Endothelial cell of umbilical vein (primary cell): ENCODE data around the gene CCDC183.

Experiments used
- EZH2 ChIP-seq: IDR thresholded peaks from 2 replicates; pipeline ENCODE4 v1.6.1; 2012; ENCODE audit warnings: borderline replicate concordance, low read depth, mild to moderate bottlenecking, moderate library complexity, low read length, inconsistent platforms; ENCODE audit not compliant: severe bottlenecking
- JUN ChIP-seq: IDR thresholded peaks from 2 replicates; pipeline ENCODE4 v1.6.1; 2011; ENCODE audit warnings: borderline replicate concordance, low read depth; ENCODE audit not compliant: insufficient read length, insufficient read depth
- MYC ChIP-seq: IDR thresholded peaks from one replicate; pipeline ENCODE4 v1.6.1; 2011; ENCODE audit warnings: mild to moderate bottlenecking, low read depth, low read length
- POLR2A ChIP-seq: IDR thresholded peaks from 2 replicates; pipeline ENCODE4 v1.6.1; 2012; ENCODE audit warnings: low read depth, mild to moderate bottlenecking, control low read depth, low read length
- POLR2AphosphoS5 ChIP-seq: IDR thresholded peaks from 2 replicates; pipeline ENCODE4 v1.6.1; 2012; ENCODE audit warnings: low read depth, mild to moderate bottlenecking, control low read depth, low read length, moderate library complexity; ENCODE audit not compliant: insufficient read depth
- TF ChIP-seq, protein P1 (sequence below): IDR thresholded peaks from 2 replicates; pipeline ENCODE4 v1.6.1; 2011; ENCODE audit not compliant: insufficient read depth, insufficient read length
- TF ChIP-seq, protein P2 (sequence below), 2 donors: IDR thresholded peaks; 1 replicate in 1 of 2; 2 replicates in 1 of 2; pipeline ENCODE4 v1.5.1; 2011; ENCODE audit warnings: low read length in 2 of 2, mild to moderate bottlenecking in 2 of 2, moderate library complexity in 2 of 2, control low read depth in 1 of 2, inconsistent platforms in 1 of 2, low read depth in 1 of 2; ENCODE audit not compliant: insufficient read depth in 1 of 2; ENCODE audit errors: extremely low read depth in 1 of 2

DNA sequence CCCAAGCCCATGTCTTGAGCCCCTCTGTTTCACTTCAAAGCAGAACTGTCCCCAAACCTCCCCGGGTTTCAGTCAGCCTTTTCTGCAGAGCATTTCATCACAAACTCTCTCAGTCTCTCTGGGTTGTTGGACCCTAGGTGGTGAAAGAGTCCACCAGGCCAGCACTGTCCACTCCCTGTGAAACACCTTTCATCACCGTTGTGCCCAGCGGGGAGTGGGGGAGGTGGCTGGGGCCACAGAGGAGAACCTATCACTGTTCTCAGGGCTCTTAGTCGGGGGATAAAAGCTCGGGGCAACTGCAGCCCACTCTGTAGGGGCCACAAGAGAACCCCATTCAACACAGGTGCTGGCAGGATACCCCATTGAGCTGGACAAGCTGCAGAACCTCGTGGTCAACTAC is 6.2 kb downstream of the CCDC183 start:
- TF ChIP-seq, protein P1, sequence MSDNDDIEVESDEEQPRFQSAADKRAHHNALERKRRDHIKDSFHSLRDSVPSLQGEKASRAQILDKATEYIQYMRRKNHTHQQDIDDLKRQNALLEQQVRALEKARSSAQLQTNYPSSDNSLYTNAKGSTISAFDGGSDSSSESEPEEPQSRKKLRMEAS: no peak
- TF ChIP-seq, protein P2, sequence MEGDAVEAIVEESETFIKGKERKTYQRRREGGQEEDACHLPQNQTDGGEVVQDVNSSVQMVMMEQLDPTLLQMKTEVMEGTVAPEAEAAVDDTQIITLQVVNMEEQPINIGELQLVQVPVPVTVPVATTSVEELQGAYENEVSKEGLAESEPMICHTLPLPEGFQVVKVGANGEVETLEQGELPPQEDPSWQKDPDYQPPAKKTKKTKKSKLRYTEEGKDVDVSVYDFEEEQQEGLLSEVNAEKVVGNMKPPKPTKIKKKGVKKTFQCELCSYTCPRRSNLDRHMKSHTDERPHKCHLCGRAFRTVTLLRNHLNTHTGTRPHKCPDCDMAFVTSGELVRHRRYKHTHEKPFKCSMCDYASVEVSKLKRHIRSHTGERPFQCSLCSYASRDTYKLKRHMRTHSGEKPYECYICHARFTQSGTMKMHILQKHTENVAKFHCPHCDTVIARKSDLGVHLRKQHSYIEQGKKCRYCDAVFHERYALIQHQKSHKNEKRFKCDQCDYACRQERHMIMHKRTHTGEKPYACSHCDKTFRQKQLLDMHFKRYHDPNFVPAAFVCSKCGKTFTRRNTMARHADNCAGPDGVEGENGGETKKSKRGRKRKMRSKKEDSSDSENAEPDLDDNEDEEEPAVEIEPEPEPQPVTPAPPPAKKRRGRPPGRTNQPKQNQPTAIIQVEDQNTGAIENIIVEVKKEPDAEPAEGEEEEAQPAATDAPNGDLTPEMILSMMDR (IDR thresholded peaks at IDR 0.05; ENCODE audit: extremely low read depth in 1 of 2, insufficient read depth in 1 of 2, low read depth in 1 of 2, low read length in 2 of 2): no peak
- TF ChIP-seq POLR2AphosphoS5 (no peak), POLR2A (no peak), EZH2 (no peak), MYC (no peak), JUN (no peak)
